HG02943 (cell line): ENCODE measurements around the gene COMP.
"Not testable (repeated sequence)": the region's sequence is repeated elsewhere in the genome, so short reads cannot be mapped to it uniquely, and the experiment has no call there.

Experiments used
- ATAC-seq: cut with Tn5 transposase; IDR thresholded peaks from one replicate; pipeline ENCODE4 v1.9.1; 2021; ENCODE audit warnings: mild to moderate bottlenecking, low read depth, moderate library complexity; ENCODE audit not compliant: unreplicated experiment

COMP gene

DNA sequence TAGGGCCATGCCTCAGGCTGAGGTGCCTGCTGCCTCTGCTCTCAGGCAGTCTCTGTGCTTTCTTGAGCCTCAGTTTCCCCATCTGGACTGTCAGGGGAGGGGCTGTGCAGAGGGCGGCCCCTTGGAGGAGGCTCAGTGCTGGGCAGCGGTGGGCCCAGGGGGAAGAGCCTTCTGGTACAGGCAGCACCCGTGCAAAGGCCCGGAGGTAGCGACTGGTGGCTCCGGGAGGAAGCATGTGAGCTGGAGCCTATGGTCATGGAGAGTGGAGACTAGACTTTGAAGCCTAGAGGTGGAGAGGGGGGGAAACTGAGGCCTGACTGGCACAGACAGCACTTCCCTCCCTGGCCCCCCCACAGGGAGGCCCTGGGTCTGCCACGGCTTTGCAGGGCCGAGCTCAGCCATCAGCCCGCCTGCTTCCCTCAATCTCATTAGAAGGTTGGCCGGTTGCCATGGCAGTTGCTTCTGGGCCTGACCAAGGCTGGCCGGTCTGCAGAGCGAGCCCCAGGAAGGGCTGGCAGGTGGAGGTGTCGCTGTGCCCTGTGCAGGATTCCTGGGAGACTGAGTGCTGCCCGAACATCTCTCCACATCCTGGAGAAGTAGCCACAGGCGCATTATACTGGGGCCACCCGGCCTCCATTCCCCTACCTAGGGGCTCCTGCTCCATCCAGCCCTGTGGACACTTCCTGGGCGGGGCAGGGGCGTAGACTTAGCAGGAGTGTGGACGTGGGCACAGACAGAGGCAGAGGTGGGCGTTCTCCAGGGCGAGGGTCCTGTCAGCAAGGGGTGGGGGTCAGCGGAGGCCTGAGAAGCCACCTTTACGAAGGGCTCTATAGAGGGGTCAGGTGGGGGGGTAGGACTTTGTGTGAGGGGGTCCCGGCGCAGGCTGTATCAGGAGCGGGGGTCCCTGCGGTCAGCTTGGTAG, 54.4 kb downstream of the COMP start:
- ATAC-seq: no peak

DNA sequence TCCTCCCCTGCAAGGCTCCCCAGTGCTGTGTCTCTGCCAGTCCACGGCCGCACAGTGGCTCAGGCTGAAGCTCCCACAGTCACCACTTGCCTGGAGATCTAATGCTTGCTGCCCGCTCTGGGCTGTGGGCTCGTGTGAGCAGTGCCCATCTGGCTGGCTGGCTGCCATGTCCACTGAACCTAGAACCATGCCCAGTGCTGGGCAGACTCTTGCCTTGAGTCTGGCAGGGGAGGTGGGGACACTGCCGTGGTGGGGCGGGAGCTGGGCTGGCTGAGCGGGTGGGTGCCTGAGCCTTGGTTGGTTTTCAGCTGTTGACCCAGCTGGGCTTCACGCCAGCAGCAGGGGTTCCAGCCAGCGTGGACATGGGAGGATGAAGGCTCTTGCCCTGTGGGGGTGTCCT, 55.4 kb downstream of the COMP start:
- no peak for ATAC-seq

DNA sequence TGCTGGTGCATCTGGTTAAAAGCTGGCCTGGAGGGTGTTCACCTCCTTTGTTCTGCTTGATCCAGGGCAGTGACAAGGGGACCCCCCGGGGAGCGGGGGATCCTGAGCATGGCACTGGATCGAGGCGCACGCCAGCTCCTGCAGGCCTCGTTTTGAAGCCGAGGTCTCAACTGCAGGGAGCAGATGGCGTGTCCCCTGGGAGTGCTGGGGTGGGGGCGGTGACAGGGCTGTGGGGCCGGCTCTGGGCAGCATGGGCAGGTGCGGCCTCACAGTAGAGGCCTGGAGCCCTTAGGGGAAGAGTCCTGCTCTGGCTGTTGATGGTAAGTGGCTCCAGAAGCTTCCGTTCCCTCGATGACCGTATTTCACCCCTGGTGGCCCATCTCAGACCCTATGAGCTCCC, 55.8 kb downstream of the COMP start:
- ATAC-seq: no peak

DNA sequence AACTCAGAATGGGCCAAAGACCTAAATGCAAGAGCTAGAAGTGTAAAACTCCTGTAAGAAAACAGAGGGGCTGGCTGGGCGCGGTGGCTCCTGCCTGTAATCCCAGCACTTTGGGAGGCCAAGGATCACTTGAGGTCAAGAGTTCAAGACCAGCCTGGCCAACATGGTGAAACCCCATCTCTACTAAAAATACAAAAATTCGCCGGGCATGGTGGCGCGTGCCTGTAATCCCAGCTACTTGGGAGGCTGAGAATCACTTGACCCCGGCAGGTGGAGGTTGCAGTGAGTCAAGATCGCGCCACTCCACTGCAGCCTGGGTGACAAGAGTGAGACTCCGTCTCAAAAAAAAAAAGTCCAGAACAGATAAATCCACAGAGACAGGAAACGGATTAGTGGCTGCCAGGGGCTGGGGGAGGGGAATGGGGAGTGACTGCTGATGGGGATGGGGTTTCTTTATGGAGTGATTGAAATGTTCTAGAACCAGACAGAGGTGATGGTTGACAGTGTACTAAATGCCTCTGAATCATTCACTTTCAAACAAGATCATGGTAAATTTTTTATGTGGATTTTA, 57.3 kb downstream of the COMP start:
- ATAC-seq: not testable (repeated sequence)

DNA sequence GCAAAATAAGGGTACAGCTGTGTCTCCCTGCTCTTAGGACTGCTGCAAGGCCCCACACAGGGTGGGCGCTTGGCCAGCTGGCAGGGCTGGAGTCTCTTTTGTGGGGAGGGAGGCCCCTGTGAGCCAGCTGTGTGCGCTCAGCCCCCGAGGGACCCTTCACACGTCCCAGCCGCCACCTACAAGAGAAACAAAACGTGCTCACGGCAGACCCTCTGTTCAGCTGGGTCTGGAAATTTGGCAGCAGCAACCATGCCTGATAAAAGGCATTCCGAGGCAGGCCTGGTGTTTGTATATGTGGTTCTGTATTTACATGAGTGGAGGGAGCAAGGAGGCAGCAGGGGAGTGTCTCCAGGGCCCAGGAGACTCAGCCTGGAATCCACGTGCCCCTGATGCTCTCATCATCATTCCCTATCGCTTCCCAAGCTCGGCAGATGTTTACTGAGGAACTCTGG, 57.9 kb downstream of the COMP start:
- ATAC-seq: no peak
